Esophagus muscularis mucosa (tissue), 4 donors: ENCODE data around the gene TLR6. TPM values are rescaled to one million over a fixed set of nuclear protein-coding genes. Genes with fewer than 3 reads are reported as not detected.

Source experiments
- DNase-seq: peaks from one replicate; pipeline ENCODE4 v3.0.0-alpha.2; 2017; ENCODE audit errors: extremely low spot score
- H3K27ac ChIP-seq, 4 donors: fragments of 200-600 bp; sonication (generic); replicated peaks in 1 of 4; 1 replicate in 3 of 4; 2 replicates in 1 of 4; pipeline ENCODE4 v1.5.1; 2016 to 2019; ENCODE audit warnings: mild to moderate bottlenecking in 1 of 4
- H3K27me3 ChIP-seq, 4 donors: fragments of 200-600 bp; sonication (generic); one replicate each; pipeline versions ENCODE4 v1.5.1 to v1.6.0; 2016 to 2019
- H3K36me3 ChIP-seq, 4 donors: fragments of 200-600 bp; sonication (generic); one replicate each; pipeline ENCODE4 v1.5.1; 2016 to 2019
- H3K4me1 ChIP-seq, 4 donors: fragments of 200-600 bp; sonication (generic); one replicate each; pipeline ENCODE4 v1.5.1; 2016 to 2019
- H3K4me3 ChIP-seq, 4 donors: fragments of 200-600 bp; sonication (generic); 1 replicate in 2 of 4; 2 replicates in 2 of 4; pipeline ENCODE4 v1.5.1; 2016 to 2019; ENCODE audit warnings: mild to moderate bottlenecking in 4 of 4, moderate library complexity in 1 of 4
- H3K9me3 ChIP-seq, 4 donors: fragments of 200-600 bp; sonication (generic); 1 replicate in 3 of 4; 2 replicates in 1 of 4; pipeline ENCODE4 v1.5.1; 2016 to 2019
- CTCF ChIP-seq, 3 experiments: fragments of 200-600 bp in 2 of 3; fragments of 450-650 bp in 1 of 3; sonication (generic) in 2 of 3; IDR thresholded peaks; one replicate each; pipeline ENCODE4 v1.5.1; 2017 to 2019; ENCODE audit warnings: antibody characterized with exemption in 3 of 3, mild to moderate bottlenecking in 2 of 3, moderate library complexity in 1 of 3
- EP300 ChIP-seq: sonication (generic); formaldehyde crosslinking; IDR thresholded peaks from one replicate; pipeline ENCODE4 v1.6.1; 2017; ENCODE audit warnings: antibody characterized with exemption
- POLR2A ChIP-seq: fragments of 450-650 bp; IDR thresholded peaks from one replicate; pipeline ENCODE4 v1.6.1; 2017; ENCODE audit warnings: antibody characterized with exemption, moderate library complexity, mild to moderate bottlenecking, low read depth
- POLR2AphosphoS5 ChIP-seq, 2 donors: sonication (generic); formaldehyde crosslinking; IDR thresholded peaks; one replicate each; pipeline ENCODE4 v1.6.1; 2017; ENCODE audit warnings: antibody characterized with exemption in 2 of 2
- WGBS: methylation state at CpG from one replicate; pipeline ENCODE4 v1.1.5; 2018; 5-methylcytosine and 5-hydroxymethylcytosine counted together
- intact Hi-C: fragments of 100-400 bp; cut with DNase I; formaldehyde crosslinking; loops from one replicate; pipeline ENCODE4 v1.15.1; 2023
- total RNA-seq, 4 donors: library from RNA; depleted of rRNA; stranded (reverse); fragments of >200 nt; gene quantifications; one replicate each; pipeline versions ENCODE4 v1.1.0 to v1.2.1, GENCODE V29; 2016

TLR6 gene
- total RNA-seq, 4 donors from 2014 or later, result 1.1 to 1.8 (median 1.7) TPM

- TF ChIP-seq CTCF (IDR thresholded peaks at IDR 0.05), result no peak
- no peak for TF ChIP-seq EP300
- TF ChIP-seq POLR2A, result no peak
- TF ChIP-seq POLR2AphosphoS5 (IDR thresholded peaks at IDR 0.05), result no peak
- H3K27ac ChIP-seq, result no peak overlapping the region
- H3K9me3 ChIP-seq, result peaks cover 0 to 31% (median 15%) of the 10 kb centered on the region in 4 donors
- no peak overlapping the region for H3K4me3 ChIP-seq
- WGBS, result 83% methylated on average over 5 of the region's 7 CpGs
- no peak for DNase-seq
- no peaks in the 10 kb centered on the region for H3K4me1 ChIP-seq
- no peaks in the 10 kb centered on the region for H3K36me3 ChIP-seq
- H3K27me3 ChIP-seq, result no peaks in the 10 kb centered on the region
- intact Hi-C loops, result no loop called here
Observed at GRCh38 chr4:38832624-38833528, 23.7 kb downstream of the TLR6 start.

GRCh38 chr4:38832206-38832605 lies 24.4 kb downstream of the TLR6 start:
- Histone ChIP-seq H3K27ac (no peak overlapping the region), H3K4me3 (no peak overlapping the region), H3K9me3 (peaks cover 0 to 29% (median 13%) of the 10 kb centered on the region in 4 donors), H3K27me3 (no peaks in the 10 kb centered on the region), H3K4me1 (no peaks in the 10 kb centered on the region), H3K36me3 (no peaks in the 10 kb centered on the region)
- TF ChIP-seq POLR2AphosphoS5 (IDR thresholded peaks at IDR 0.05), result no peak
- no peak for TF ChIP-seq EP300
- TF ChIP-seq CTCF (IDR thresholded peaks at IDR 0.05), result no peak
- no peak for TF ChIP-seq POLR2A
- intact Hi-C loops, result no loop called here
- no peak for DNase-seq
- WGBS, result 90% methylated on average over 1 of the region's 1 CpG

- Histone ChIP-seq H3K9me3 (peaks cover 0 to 23% (median 11%) of the 10 kb centered on the region in 4 donors), H3K27ac (no peak overlapping the region), H3K4me1 (no peaks in the 10 kb centered on the region), H3K4me3 (no peak overlapping the region), H3K27me3 (no peaks in the 10 kb centered on the region), H3K36me3 (no peaks in the 10 kb centered on the region)
- TF ChIP-seq CTCF (IDR thresholded peaks at IDR 0.05) (no peak), POLR2A (no peak), EP300 (no peak), POLR2AphosphoS5 (IDR thresholded peaks at IDR 0.05) (no peak)
- intact Hi-C loops, result no loop called here
- no peak for DNase-seq
Observed at GRCh38 chr4:38831653-38832052, 25.0 kb downstream of the TLR6 start.

- Histone ChIP-seq H3K4me1 (no peaks in the 10 kb centered on the region), H3K4me3 (no peak overlapping the region), H3K27ac (no peak overlapping the region), H3K36me3 (no peaks in the 10 kb centered on the region), H3K9me3 (peaks cover 0 to 4% (median under 1%) of the 10 kb centered on the region in 4 donors), H3K27me3 (no peaks in the 10 kb centered on the region)
- intact Hi-C loops, result no loop called here
- TF ChIP-seq EP300 (no peak), CTCF (IDR thresholded peaks at IDR 0.05) (no peak), POLR2AphosphoS5 (IDR thresholded peaks at IDR 0.05) (no peak), POLR2A (no peak)
- 87% methylated on average over 5 of the region's 5 CpGs for WGBS
- no peak for DNase-seq
Observed at GRCh38 chr4:38829237-38829636, 27.4 kb downstream of the TLR6 start.
